Thoracic aorta (tissue), 2 donors: ENCODE data around the gene EVA1C. TPM values are rescaled to one million over a fixed set of nuclear protein-coding genes. Genes with fewer than 3 reads are reported as not detected.
"Not testable (repeated sequence)": the region's sequence is repeated elsewhere in the genome, so short reads cannot be mapped to it uniquely, and the experiment has no call there.

Experiments
- ATAC-seq: fragments of 150-250 bp; one replicate; pipeline ENCODE4 v1.8.0; 2017; ENCODE audit warnings: low read depth; ENCODE audit not compliant: insufficient number of reproducible peaks, low FRiP score
- DNase-seq: peaks from one replicate; pipeline ENCODE4 v3.0.0-alpha.2; 2020; ENCODE audit warnings: low spot score
- H3K27ac ChIP-seq, 2 donors: fragments of 200-600 bp; sonication (generic); 1 replicate in 1 of 2; 2 replicates in 1 of 2; pipeline ENCODE4 v1.5.1; 2016; ENCODE audit warnings: mild to moderate bottlenecking in 2 of 2, moderate library complexity in 2 of 2
- H3K27me3 ChIP-seq: fragments of 200-600 bp; sonication (generic); replicated peaks from 2 replicates; pipeline ENCODE4 v1.6.0; 2016; ENCODE audit warnings: mild to moderate bottlenecking; ENCODE audit not compliant: insufficient read depth
- H3K36me3 ChIP-seq: fragments of 200-600 bp; sonication (generic); one replicate; pipeline ENCODE4 v1.5.1; 2016
- H3K4me1 ChIP-seq, 2 donors: fragments of 200-600 bp; sonication (generic); 1 replicate in 1 of 2; 2 replicates in 1 of 2; pipeline versions ENCODE4 v1.5.1 to v1.6.0; 2016; ENCODE audit warnings: low read depth in 2 of 2, mild to moderate bottlenecking in 1 of 2; ENCODE audit not compliant: control insufficient read depth in 1 of 2
- H3K4me3 ChIP-seq: fragments of 200-600 bp; sonication (generic); 2 replicates; pipeline ENCODE4 v1.5.1; 2016; ENCODE audit warnings: mild to moderate bottlenecking
- H3K9me3 ChIP-seq: fragments of 200-600 bp; sonication (generic); 2 replicates; pipeline ENCODE4 v1.5.1; 2016
- total RNA-seq, 2 donors: library from RNA; depleted of rRNA; stranded (reverse); fragments of >200 nt; gene quantifications; one replicate each; pipeline versions ENCODE4 v1.1.0 to v1.2.3, GENCODE V29; 2016
- TF ChIP-seq, protein P1 (sequence below): fragments of 200-600 bp; sonication (generic); IDR thresholded peaks from one replicate; pipeline ENCODE4 v1.5.1; 2019; ENCODE audit warnings: antibody characterized with exemption

Gene EVA1C
- total RNA-seq, 2 donors from 2014 or later = 81.2 to 115 TPM

DNA sequence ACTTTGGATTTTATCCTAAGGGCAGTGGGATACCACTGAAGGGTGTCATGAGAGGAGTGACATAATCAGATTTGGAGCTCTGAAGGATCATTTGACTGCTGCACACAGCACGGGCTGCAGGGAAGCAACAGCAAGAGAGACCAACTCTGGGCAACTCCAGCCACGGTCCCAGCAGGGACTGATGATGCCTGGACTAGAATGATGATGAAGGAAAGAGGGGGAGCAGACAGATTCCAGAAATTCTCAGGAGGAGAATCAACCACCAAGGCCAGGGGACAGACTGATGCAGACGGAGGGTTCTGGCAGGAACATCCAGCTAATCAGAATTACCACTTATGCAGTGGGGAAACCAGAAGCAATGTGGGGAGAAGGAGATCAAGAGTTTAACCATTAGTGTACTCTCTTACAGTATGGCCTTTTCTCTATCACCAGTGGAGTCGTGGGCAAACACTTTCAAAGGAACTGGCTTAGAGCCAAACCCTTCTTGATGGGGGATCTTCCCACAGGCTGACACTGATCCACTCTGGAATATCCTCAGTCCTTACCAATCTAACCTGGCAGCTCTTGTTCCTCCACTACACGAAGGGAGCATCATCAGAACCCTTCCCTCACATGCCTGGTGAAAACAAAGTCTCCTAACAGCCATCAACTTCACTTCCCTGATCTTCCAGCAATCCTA, 23.0 kb upstream of the EVA1C start:
- TF ChIP-seq, protein P1, sequence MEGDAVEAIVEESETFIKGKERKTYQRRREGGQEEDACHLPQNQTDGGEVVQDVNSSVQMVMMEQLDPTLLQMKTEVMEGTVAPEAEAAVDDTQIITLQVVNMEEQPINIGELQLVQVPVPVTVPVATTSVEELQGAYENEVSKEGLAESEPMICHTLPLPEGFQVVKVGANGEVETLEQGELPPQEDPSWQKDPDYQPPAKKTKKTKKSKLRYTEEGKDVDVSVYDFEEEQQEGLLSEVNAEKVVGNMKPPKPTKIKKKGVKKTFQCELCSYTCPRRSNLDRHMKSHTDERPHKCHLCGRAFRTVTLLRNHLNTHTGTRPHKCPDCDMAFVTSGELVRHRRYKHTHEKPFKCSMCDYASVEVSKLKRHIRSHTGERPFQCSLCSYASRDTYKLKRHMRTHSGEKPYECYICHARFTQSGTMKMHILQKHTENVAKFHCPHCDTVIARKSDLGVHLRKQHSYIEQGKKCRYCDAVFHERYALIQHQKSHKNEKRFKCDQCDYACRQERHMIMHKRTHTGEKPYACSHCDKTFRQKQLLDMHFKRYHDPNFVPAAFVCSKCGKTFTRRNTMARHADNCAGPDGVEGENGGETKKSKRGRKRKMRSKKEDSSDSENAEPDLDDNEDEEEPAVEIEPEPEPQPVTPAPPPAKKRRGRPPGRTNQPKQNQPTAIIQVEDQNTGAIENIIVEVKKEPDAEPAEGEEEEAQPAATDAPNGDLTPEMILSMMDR = no peak
- no peaks in the 10 kb centered on the region for H3K9me3 ChIP-seq
- H3K4me1 ChIP-seq = peaks cover 19 to 68% of the 10 kb centered on the region in 2 donors
- no peaks in the 10 kb centered on the region for H3K27me3 ChIP-seq
- H3K4me3 ChIP-seq = no peak overlapping the region
- peaks cover 4% of the 10 kb centered on the region for H3K36me3 ChIP-seq
- DNase-seq = no peak
- H3K27ac ChIP-seq = peak overlapping the region in 1 of 2 donors; percentile 77
- no peak for ATAC-seq

GRCh38 chr21:32390537-32391224, 21.8 kb upstream of the EVA1C start:
- not testable (repeated sequence) for ATAC-seq, H3K4me3 ChIP-seq, H3K9me3 ChIP-seq, H3K36me3 ChIP-seq, DNase-seq, H3K27me3 ChIP-seq, H3K27ac ChIP-seq
- peaks cover 19 to 65% of the 10 kb centered on the region in 2 donors for H3K4me1 ChIP-seq

DNA sequence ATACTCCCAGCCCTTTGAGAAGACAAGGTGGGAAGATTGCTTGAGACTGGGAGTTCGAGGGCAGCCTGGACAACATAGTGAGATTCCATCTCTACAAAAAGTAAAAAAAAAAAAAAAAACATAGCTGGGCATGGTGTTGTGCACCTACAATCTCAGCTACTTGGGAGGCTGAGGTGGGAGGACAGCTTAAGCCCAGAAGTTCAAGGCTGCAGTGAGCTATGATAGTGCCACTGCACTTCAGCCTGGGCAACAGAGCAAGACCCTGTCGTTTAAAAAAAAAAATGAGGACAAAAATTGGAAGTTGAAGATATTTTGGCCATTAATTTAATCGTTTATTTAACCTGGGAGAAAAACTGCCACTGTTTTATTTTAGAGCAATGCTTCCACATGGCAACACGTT, 20.8 kb upstream of the EVA1C start:
- TF ChIP-seq, protein P1 = no peak
- Histone ChIP-seq H3K9me3 (no peaks in the 10 kb centered on the region), H3K4me3 (peak overlapping the region; percentile 99), H3K4me1 (peaks cover 15 to 54% of the 10 kb centered on the region in 2 donors), H3K27me3 (no peaks in the 10 kb centered on the region), H3K27ac (no peak overlapping the region), H3K36me3 (no peaks in the 10 kb centered on the region)
- DNase-seq (no peak), ATAC-seq (no peak)

DNA sequence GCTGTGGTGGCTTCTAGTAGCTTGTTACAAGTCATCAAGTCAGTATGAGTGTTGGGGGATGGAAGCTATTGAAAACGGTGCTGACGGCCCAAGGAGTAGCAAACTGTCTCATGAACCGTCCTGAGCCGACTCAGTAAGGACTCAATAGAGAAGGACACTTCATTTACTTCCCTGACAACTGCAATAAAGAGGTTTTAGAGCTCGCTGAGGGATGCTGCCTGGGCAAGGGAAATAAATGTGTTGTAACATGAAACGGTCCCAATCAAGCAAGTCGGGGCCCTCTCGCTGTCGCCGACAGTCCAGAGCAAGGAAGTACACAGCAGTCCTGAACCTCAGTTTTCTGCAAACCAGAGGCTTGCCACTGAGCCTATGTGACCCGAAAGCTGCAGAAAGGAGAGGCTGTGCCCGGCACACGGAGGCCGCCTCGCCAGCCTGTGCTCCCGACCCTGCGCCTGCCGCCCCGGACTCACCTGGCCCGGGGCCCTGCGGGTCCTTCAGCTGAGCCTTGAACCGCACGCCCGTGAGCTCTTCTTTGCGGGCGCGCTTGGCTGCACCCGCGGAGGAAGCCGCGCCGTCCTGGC, 20.1 kb upstream of the EVA1C start:
- H3K4me3 ChIP-seq = peak overlapping the region; percentile 99
- H3K36me3 ChIP-seq = no peaks in the 10 kb centered on the region
- TF ChIP-seq, protein P1 = no peak
- no peaks in the 10 kb centered on the region for H3K27me3 ChIP-seq
- no peaks in the 10 kb centered on the region for H3K9me3 ChIP-seq
- ATAC-seq = no peak
- peak overlapping the region; percentile 43 to 82 for H3K27ac ChIP-seq
- no peak for DNase-seq
- peaks cover 11 to 48% of the 10 kb centered on the region in 2 donors for H3K4me1 ChIP-seq

GRCh38 chr21:32392880-32393676, 19.4 kb upstream of the EVA1C start, which contains the start of gene URB1:
Gene URB1 (minus strand): TSS chr21:32393012. CDS start chr21:32392910, 102 bp downstream.
- Histone ChIP-seq H3K4me1 (peaks cover 11 to 43% of the 10 kb centered on the region in 2 donors), H3K4me3 (peak within 1 kb of the TSS; percentile 99), H3K27ac (peak within 1 kb of the TSS; percentile 70 to 82)

More at GRCh38 chr21:32392880-32393676, 19.4 kb upstream of the EVA1C start, which contains the start of gene URB1:
- TF ChIP-seq, protein P1 = no peak
- H3K36me3 ChIP-seq = no peaks in the 10 kb centered on the region
- H3K27me3 ChIP-seq = no peaks in the 10 kb centered on the region
- DNase-seq (peak; percentile 74), ATAC-seq (peak; percentile 92)
- no peaks in the 10 kb centered on the region for H3K9me3 ChIP-seq
